ENCODE results near the gene ZNF358.
"Not testable (repeated sequence)": the region's sequence is repeated elsewhere in the genome, so short reads cannot be mapped to it uniquely, and the experiment has no call there.

The ZNF358 gene

DNA sequence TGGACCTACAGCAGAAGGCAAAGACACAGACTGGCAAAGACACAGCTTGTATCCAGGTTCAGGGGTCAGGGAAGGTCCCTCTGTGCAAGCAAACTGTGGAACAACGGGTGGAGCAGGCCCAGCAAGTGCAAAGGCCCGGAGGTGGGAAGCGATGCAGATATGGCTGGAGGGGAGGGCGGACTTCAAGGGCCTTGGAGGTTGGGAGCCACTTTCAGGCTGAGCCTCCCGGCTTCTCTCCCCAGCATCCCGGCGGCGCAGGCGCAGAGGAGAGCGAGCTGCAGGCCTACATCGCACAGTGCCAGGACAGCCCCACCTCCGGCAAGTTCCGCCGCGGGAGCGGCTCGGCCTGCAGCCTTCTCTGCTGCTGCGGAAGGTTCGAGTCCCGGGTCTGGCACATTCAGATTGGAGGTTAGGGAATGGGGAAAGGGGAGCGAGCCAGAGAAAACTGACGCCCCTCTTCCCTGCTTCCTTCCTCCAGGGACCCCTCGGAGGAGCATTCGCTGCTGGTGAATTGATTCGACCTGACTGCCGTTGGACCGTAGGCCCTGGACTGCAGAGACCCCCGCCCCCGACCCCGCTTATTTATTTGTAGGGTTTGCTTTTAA, 17.5 kb downstream of the ZNF358 start:
- peak; percentile 71 for DNase-seq (ENCODE audit: low read depth)
- TF ChIP-seq CTCF (conservative IDR thresholded peaks at IDR 0.05; ENCODE audit: low read length): no peak
- peak overlapping the region; percentile 99 for H3K4me3 ChIP-seq (ENCODE audit: low read length)

DNA sequence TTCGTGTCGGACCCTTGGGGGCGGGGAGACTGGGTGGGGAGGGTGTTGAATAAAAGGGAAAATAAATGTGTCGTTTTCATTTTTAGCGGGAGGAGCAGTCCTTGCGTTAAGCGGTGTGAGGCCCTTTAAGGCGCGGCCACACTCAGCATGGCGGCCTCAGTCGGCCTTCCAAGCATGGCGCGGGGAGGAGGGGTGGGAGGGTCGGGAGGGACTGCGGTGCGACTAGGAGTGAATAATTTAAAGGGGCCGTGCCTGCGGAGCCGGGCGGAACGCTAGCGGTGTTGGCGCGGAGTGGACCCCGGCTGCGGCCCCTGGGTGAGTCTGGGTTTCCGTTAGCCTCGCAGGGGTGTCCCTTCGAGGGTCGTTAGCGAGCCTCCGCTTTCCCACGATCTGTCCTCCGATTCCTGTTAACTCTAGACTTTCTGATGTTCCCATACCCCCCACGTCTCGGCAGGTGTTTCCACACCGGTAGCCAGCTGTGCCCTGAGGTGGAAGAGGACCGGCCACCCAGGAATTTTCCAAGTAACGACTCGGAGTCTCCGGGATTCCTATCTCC, 18.1 kb downstream of the ZNF358 start:
- TF ChIP-seq CTCF (conservative IDR thresholded peaks at IDR 0.05; ENCODE audit: low read length): no peak
- DNase-seq (ENCODE audit: low read depth): peak; percentile 86
- peak overlapping the region; percentile 99 for H3K4me3 ChIP-seq (ENCODE audit: low read length)

GRCh38 chr19:7534531-7535046, 18.7 kb downstream of the ZNF358 start:
- TF ChIP-seq CTCF (conservative IDR thresholded peaks at IDR 0.05; ENCODE audit: low read length): peak; percentile 33
- peak; percentile 81 for DNase-seq (ENCODE audit: low read depth)
- H3K4me3 ChIP-seq (ENCODE audit: low read length): peak overlapping the region; percentile 99

- DNase-seq (ENCODE audit: low read depth): peak; percentile 91
- peak within 1 kb of the TSS; percentile 99 for H3K4me3 ChIP-seq (ENCODE audit: low read length)
- no peak for TF ChIP-seq CTCF (conservative IDR thresholded peaks at IDR 0.05; ENCODE audit: low read length)
Observed at GRCh38 chr19:7535047-7535997, 19.4 kb downstream of the ZNF358 start, which contains the start of gene PNPLA6. TSS of gene PNPLA6 (plus strand) at chr19:7535717. CDS start at chr19:7535789, 72 bp downstream.

GRCh38 chr19:7535998-7536695, 20.2 kb downstream of the ZNF358 start:
- DNase-seq (ENCODE audit: low read depth): no peak
- no peak for TF ChIP-seq CTCF (conservative IDR thresholded peaks at IDR 0.05; ENCODE audit: low read length)

DNA sequence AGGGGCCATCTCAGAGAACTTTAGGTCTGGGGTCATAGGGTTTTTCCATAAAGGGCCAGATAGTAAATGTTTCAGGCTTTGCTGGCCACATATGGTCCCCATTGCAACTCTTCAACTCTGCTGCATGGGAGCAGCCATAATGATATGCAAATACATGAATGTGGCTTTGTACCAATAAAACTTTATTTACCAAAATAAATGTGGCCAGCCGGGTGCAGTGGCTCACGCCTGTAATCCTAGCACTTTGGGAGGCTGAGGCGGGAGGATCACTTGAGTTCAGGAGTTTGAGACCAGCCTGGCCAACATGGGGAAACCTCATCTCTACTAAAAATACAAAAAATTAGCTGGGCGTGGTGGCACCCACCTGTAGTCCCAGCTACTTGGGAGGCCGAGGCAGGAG, 23.1 kb downstream of the ZNF358 start:
- not testable (repeated sequence) for DNase-seq (ENCODE audit: low read depth); H3K4me3 ChIP-seq (ENCODE audit: low read length)

More at GRCh38 chr19:7535998-7536695, 20.2 kb downstream of the ZNF358 start:
- H3K4me3 ChIP-seq (ENCODE audit: low read length): peak overlapping the region; percentile 99

All from AG10803 (cell line).